SK-N-SH (cell line): ENCODE results near the gene ATP8B1. TPM values are rescaled to one million over a fixed set of nuclear protein-coding genes. Genes with fewer than 3 reads are reported as not detected.

Source experiments
- CTCF ChIA-PET: fragments of 300-600, 350-600 bp; formaldehyde crosslinking; extraction: SDS; loops from one replicate; lab custom pipeline; 2021; lab: Yijun Ruan, JAX
- POLR2A ChIA-PET: fragments of 350-600 bp; sonication (Branson Sonifier 250); formaldehyde crosslinking; extraction: SDS; loops from one replicate; lab custom pipeline; 2020; ENCODE audit warnings: antibody characterized with exemption, inconsistent platforms; lab: Yijun Ruan, JAX
- DNase-seq: peaks from one replicate; pipeline ENCODE4 v3.0.0; 2012
- H2AFZ ChIP-seq: fragments of 200-600 bp; sonication (generic); 2 replicates; pipeline ENCODE4 v1.8.1; 2016; ENCODE audit warnings: antibody characterized with exemption, mild to moderate bottlenecking, low read depth
- H3F3A ChIP-seq: fragments of 200-600 bp; sonication (generic); replicated peaks from 2 replicates; pipeline ENCODE3; 2016; ENCODE audit warnings: antibody characterized with exemption, mild to moderate bottlenecking; ENCODE audit not compliant: insufficient read depth
- H3K27ac ChIP-seq, 2 experiments: fragments of 200-500 bp in 1 of 2; fragments of 200-600 bp in 1 of 2; sonication (Bioruptor generic) in 1 of 2; sonication (generic), shearing (Covaris generic) in 1 of 2; 2 replicates each; pipeline versions ENCODE4 v1.5.1 to v1.6.1; 2014 to 2016; ENCODE audit warnings: low read depth in 2 of 2, inconsistent platforms in 1 of 2, low read length in 1 of 2, mild to moderate bottlenecking in 1 of 2, mixed read lengths in 1 of 2
- H3K27me3 ChIP-seq: fragments of 200-600 bp; sonication (generic), shearing (Covaris generic); 2 replicates; pipeline ENCODE4 v1.6.1; 2016; ENCODE audit warnings: mixed run types; ENCODE audit not compliant: insufficient read depth
- H3K36me3 ChIP-seq, 2 experiments: fragments of 200-500 bp in 1 of 2; fragments of 200-600 bp in 1 of 2; sonication (Bioruptor generic) in 1 of 2; sonication (generic) in 1 of 2; replicated peaks in 1 of 2; 2 replicates each; pipeline versions ENCODE3 to v1.5.1; 2014 to 2016; ENCODE audit warnings: low read length in 1 of 2, mild to moderate bottlenecking in 1 of 2; ENCODE audit not compliant: insufficient read depth in 2 of 2, control insufficient read depth in 1 of 2
- H3K4me1 ChIP-seq, 2 experiments: fragments of 200-500 bp in 1 of 2; fragments of 200-600 bp in 1 of 2; sonication (Bioruptor generic) in 1 of 2; sonication (generic), shearing (Covaris generic) in 1 of 2; 2 replicates each; pipeline versions ENCODE4 v1.5.1 to v1.6.1; 2014 to 2016; ENCODE audit warnings: low read depth in 1 of 2, low read length in 1 of 2, mixed run types in 1 of 2; ENCODE audit not compliant: insufficient read depth in 2 of 2, control insufficient read depth in 1 of 2
- H3K4me2 ChIP-seq: fragments of 200-600 bp; sonication (generic), shearing (Covaris generic); 2 replicates; pipeline ENCODE4 v1.6.1; 2017; ENCODE audit warnings: mixed run types
- H3K4me3 ChIP-seq, 2 experiments: fragments of 200-500 bp in 1 of 2; fragments of 200-600 bp in 1 of 2; sonication (Bioruptor generic) in 1 of 2; sonication (generic), shearing (Covaris generic) in 1 of 2; 2 replicates each; pipeline versions ENCODE4 v1.5.1 to v1.8.1; 2014 to 2016; ENCODE audit warnings: low read depth in 2 of 2, inconsistent platforms in 1 of 2, low read length in 1 of 2, mild to moderate bottlenecking in 1 of 2, mixed read lengths in 1 of 2, moderate library complexity in 1 of 2
- H3K79me2 ChIP-seq: fragments of 200-600 bp; sonication (generic); 2 replicates; pipeline ENCODE4 v1.8.1; 2017; ENCODE audit warnings: mild to moderate bottlenecking; ENCODE audit not compliant: insufficient read depth
- H3K9ac ChIP-seq: fragments of 200-600 bp; sonication (generic); 2 replicates; pipeline ENCODE4 v1.6.1; 2017; ENCODE audit warnings: mixed run types
- H3K9me2 ChIP-seq: fragments of 200-600 bp; sonication (generic); 2 replicates; pipeline ENCODE4 v1.6.1; 2017; ENCODE audit warnings: mixed run types
- H3K9me3 ChIP-seq: fragments of 200-600 bp; sonication (generic); 2 replicates; pipeline ENCODE4 v1.6.1; 2017; ENCODE audit warnings: mixed run types, mild to moderate bottlenecking, moderate library complexity
- H4K20me1 ChIP-seq: fragments of 200-600 bp; sonication (generic); 2 replicates; pipeline ENCODE4 v1.6.1; 2017; ENCODE audit warnings: mild to moderate bottlenecking, mixed run types; ENCODE audit not compliant: insufficient read depth
- CHD2 ChIP-seq: fragments of 150-350 bp; IDR thresholded peaks from 2 replicates; pipeline ENCODE4 v1.6.1; 2018; ENCODE audit warnings: low read length; ENCODE audit not compliant: partially characterized antibody
- ELF1 ChIP-seq: IDR thresholded peaks from 2 replicates; pipeline ENCODE4 v1.4.0; 2012
- EZH2phosphoT487 ChIP-seq: fragments of 200-600 bp; sonication (generic); IDR thresholded peaks from 2 replicates; pipeline ENCODE4 v1.6.1; 2017; ENCODE audit warnings: low read depth, mixed run types, mild to moderate bottlenecking, antibody characterized with exemption, moderate library complexity, borderline replicate concordance
- FOXJ3 ChIP-seq: sonication (generic); formaldehyde crosslinking; IDR thresholded peaks from 2 replicates; pipeline ENCODE4 v1.5.1; 2020; ENCODE audit warnings: mild to moderate bottlenecking, missing genetic modification reagents
- FOXM1 ChIP-seq: IDR thresholded peaks from 2 replicates; pipeline ENCODE4 v1.4.0; 2012; ENCODE audit warnings: low read depth, mild to moderate bottlenecking
- GABPA ChIP-seq: IDR thresholded peaks from 2 replicates; pipeline ENCODE4 v1.4.0; 2012; ENCODE audit warnings: low read depth, mild to moderate bottlenecking
- NFIC ChIP-seq: IDR thresholded peaks from 2 replicates; pipeline ENCODE4 v1.4.0; 2012; ENCODE audit warnings: borderline replicate concordance
- RAD21 ChIP-seq: IDR thresholded peaks from 2 replicates; pipeline ENCODE4 v1.6.1; 2012; ENCODE audit warnings: mild to moderate bottlenecking, low read length
- RCOR1 ChIP-seq: fragments of 150-350 bp; IDR thresholded peaks from 2 replicates; pipeline ENCODE4 v1.6.1; 2017; ENCODE audit warnings: antibody characterized with exemption, low read length
- REST ChIP-seq: IDR thresholded peaks from 2 replicates; pipeline ENCODE4 v1.6.1; 2012; ENCODE audit warnings: mild to moderate bottlenecking, low read depth, low read length, moderate library complexity
- RFX5 ChIP-seq: IDR thresholded peaks from 2 replicates; pipeline ENCODE4 v1.6.1; 2012; ENCODE audit warnings: mild to moderate bottlenecking, improper control_type of control experiment, low read length
- RXRA ChIP-seq: IDR thresholded peaks from 2 replicates; pipeline ENCODE4 v1.4.0; 2012; ENCODE audit warnings: low read depth, mild to moderate bottlenecking, borderline replicate concordance
- SMC3 ChIP-seq: IDR thresholded peaks from 2 replicates; pipeline ENCODE4 v1.6.1; 2012; ENCODE audit warnings: low read depth, low read length, improper control_type of control experiment
- TEAD4 ChIP-seq: IDR thresholded peaks from 2 replicates; pipeline ENCODE4 v1.4.0; 2012; ENCODE audit warnings: mild to moderate bottlenecking, borderline replicate concordance; ENCODE audit not compliant: insufficient read depth
- YY1 ChIP-seq: IDR thresholded peaks from 2 replicates; pipeline ENCODE4 v1.4.0; 2012; ENCODE audit warnings: low read depth, mild to moderate bottlenecking
- ZBTB33 ChIP-seq: IDR thresholded peaks from 2 replicates; pipeline ENCODE4 v1.4.0; 2012; ENCODE audit warnings: low read depth, borderline replicate concordance
- WGBS: methylation state at CpG from one replicate; pipeline ENCODE4 v1.1.6; 2017; ENCODE audit warnings: low lambda C conversion rate; 5-methylcytosine and 5-hydroxymethylcytosine counted together
- polyA plus RNA-seq, 3 experiments: library from polyadenylated mRNA; depleted of rRNA; stranded (reverse); fragments of >200 nt; gene quantifications; 2 replicates each; pipeline ENCODE4 v1.2.3, GENCODE V29; 2012

ATP8B1 gene
- polyA plus RNA-seq, 1 of the 3 experiments (the other 2 are of a cell fraction) = 43.8 TPM

GRCh38 chr18:57710226-57710625, 92.9 kb downstream of the ATP8B1 start:
- 92% methylated on average over 4 of the region's 4 CpGs for WGBS
- peaks cover 10 to 12% of the 10 kb centered on the region in 2 experiments; a peak in 2 of 4 replicates for H3K4me1 ChIP-seq
- POLR2A ChIA-PET = no interaction called here
- H3K27me3 ChIP-seq = no peaks in the 10 kb centered on the region
- DNase-seq = no peak
- no peak overlapping the region for H3K4me2 ChIP-seq
- CTCF ChIA-PET = no interaction called here
- TF ChIP-seq FOXJ3 (CRISPR knock-in tag) (no peak), REST (no peak), ZBTB33 (no peak), YY1 (no peak), GABPA (no peak), RFX5 (no peak), RCOR1 (no peak), NFIC (no peak), RXRA (no peak), SMC3 (no peak), RAD21 (no peak)
- H3K79me2 ChIP-seq = peaks cover 100% of the 10 kb centered on the region
- no peak overlapping the region for H2AFZ ChIP-seq
- no peak overlapping the region for H3K27ac ChIP-seq
- peaks cover 92% of the 10 kb centered on the region for H4K20me1 ChIP-seq
- H3K36me3 ChIP-seq = peaks cover 0 to 42% of the 10 kb centered on the region in 2 experiments
- H3K9ac ChIP-seq = no peak overlapping the region
- no peaks in the 10 kb centered on the region for H3K9me2 ChIP-seq
- no peaks in the 10 kb centered on the region for H3K9me3 ChIP-seq
- no peak overlapping the region for H3K4me3 ChIP-seq
- peaks cover 16% of the 10 kb centered on the region for H3F3A ChIP-seq

GRCh38 chr18:57709335-57709734, 93.8 kb downstream of the ATP8B1 start:
- Histone ChIP-seq H3K4me2 (no peak overlapping the region), H3K27ac (no peak overlapping the region), H3K9ac (no peak overlapping the region), H3K9me3 (no peaks in the 10 kb centered on the region), H3K27me3 (no peaks in the 10 kb centered on the region), H3K4me1 (peaks cover 11 to 18% of the 10 kb centered on the region in 2 experiments; a peak in 2 of 4 replicates), H3K9me2 (no peaks in the 10 kb centered on the region), H3K79me2 (peaks cover 100% of the 10 kb centered on the region), H3K36me3 (peaks cover 0 to 38% of the 10 kb centered on the region in 2 experiments), H4K20me1 (peaks cover 88% of the 10 kb centered on the region), H3K4me3 (no peak overlapping the region), H3F3A (peaks cover 18% of the 10 kb centered on the region), H2AFZ (no peak overlapping the region)
- TF ChIP-seq TEAD4 (no peak), CHD2 (no peak), RCOR1 (no peak), FOXM1 (no peak), ELF1 (no peak), EZH2phosphoT487 (no peak)
- POLR2A ChIA-PET = no interaction called here
- DNase-seq = no peak
- 71% methylated on average over 1 of the region's 1 CpG for WGBS
- CTCF ChIA-PET = no interaction called here
